G401.6 (cell line): ENCODE data around the gene PLAC9.

ENCODE experiments used
- FAIRE-seq: peaks from 2 replicates; lab custom pipeline; 2012; peaks lifted over from hg19 to GRCh38; lab: Jason Lieb, UNC

The PLAC9 gene

GRCh38 chr10:80160361-80161320, 28.1 kb downstream of the PLAC9 start:
- no peak for FAIRE-seq

DNA sequence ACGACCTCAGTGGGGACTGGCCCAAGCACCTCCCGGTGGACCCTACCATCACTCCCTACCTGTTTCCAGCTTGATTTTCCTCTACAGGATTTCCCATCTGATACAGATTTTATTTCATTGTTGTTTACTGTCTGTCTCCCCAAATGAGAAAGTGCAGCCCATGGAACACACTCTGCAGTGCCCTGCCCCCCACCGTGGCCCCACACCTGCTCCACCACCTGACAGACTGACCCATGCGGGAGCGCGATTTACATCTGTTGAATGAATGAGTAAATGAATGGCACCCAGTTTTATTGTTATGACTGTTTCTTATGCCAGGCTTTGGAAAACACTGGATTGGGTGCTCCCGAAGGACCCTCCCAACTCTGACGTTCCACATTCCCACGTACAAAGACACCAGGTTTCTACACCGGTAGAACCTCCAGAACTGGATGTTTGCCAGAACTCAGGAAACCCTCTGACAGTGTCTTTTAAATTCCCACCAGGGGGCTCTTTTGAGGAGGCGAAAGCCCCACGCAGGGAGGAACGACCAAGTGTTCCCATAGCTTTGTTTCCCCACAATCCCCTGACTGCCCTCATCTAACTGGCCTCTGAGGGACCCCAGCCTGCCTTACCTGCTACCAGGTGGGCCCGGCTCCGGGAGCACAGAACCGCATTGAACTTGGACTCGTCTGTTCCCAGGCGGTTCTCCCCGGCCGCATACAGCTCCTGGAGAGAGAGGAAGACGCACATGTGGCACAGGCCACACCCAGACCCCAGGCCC, 29.0 kb downstream of the PLAC9 start:
- no peak for FAIRE-seq

DNA sequence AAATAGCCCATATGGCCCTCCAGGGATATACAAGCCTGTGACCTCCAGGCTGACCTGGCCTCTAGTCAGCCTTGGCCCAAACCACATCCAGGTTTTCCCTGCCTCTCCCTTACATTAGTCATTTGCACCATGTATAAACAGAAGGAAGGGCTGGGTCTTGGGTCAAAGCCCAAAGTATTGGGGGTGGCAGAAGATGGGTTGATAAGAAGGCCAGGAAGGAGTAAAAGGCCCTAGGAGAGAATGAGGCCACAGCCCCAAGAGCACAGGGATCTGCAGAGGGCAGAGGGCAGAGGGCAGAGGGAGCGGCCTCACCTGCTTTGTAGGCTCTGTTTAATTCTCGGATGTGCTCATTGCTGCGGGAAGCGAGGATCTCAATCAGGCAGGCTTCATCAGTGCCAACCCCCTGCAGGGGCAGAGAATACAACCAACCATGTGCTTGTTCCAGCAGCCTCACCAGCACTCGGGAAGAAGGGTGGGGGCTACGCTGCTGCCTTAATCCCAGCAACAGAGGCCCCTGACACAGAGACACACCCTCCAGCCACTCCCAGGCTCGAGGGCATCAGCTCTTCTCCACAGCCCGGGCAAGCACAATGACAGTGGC, 31.3 kb downstream of the PLAC9 start:
- FAIRE-seq, result no peak

- FAIRE-seq, result no peak
These were observed 32.1 kb downstream of the PLAC9 start for GRCh38 chr10:80164596-80164995.

DNA sequence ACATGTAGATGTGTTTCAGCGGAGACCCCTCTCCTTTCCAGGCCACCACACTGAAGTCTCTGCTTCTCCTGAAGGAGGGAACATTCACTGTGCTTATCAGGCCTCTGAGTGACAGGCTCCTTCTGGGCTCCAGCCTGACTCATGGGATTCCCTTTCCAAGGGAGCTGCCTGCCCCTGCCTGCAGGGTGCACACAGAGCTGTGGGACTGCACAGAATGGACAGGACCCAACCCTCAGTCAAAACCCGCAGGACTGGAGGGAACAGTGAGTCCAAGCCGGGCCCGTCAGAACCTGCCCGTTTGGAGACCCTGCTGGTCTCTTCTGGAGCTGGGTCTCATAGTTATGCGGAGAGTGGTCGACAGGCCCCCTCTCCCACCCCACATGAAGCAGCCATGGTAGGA, 32.6 kb downstream of the PLAC9 start:
- no peak for FAIRE-seq

DNA sequence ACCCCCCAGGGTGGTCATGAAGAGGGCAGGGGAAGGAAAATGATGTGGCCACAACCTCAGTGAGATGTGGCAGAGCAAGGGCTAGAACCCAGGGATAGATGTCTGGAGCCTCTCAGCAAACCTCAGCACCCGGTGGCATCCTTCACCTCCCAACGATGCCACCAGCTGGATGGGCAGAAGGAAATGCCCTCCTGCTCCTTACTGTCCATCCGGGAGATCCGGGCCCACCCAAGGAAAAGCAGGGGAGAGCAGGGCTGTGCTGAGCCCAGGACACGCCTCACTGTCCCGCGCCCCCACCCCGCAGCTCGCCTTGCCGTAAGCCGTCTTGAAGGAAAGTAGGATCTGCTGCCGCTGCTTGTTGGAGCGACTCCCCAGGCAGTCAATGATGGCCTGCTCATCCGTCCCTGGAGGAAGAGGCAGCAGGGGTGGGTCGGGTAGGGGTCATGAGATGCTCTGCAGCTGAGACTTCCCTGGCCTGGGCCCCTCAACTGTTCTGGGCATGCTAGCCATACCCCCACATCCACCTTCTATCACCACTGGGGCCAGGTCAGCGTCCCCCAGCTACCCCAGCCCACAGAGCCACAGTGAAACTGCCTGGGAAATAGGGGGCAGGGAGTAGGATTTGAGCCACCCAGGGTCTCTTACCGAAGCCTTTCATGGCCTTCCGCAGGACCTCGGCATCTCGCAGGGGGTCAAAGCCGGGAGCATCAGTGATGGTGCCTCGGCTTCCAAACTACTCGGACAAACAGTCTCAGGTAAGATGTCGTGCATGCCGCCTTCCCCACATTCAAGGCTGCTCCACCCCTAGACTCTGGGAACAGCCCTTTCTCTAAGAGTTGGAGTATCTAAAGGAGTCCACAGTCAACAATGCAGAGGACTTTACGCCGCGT, 34.3 kb downstream of the PLAC9 start:
- no peak for FAIRE-seq

- no peak for FAIRE-seq
These were observed 35.1 kb downstream of the PLAC9 start for GRCh38 chr10:80167471-80168161.

DNA sequence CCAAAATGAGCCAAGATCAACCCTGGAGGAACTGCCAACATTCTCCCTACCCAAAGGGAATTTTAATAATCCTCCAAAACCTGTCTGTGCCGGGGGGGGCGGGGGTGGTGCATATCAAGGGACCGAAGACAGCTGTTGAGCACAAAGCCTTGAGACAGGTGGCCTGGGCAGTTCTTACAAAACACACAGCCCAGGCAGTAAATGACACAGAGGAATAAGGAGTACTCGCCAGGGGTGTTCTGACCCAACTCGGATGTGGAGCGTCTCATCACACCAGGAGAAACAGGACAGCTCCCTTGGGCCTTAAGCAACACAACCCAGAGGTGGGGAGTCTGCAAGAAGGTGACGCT, 35.6 kb downstream of the PLAC9 start:
- FAIRE-seq, result no peak

DNA sequence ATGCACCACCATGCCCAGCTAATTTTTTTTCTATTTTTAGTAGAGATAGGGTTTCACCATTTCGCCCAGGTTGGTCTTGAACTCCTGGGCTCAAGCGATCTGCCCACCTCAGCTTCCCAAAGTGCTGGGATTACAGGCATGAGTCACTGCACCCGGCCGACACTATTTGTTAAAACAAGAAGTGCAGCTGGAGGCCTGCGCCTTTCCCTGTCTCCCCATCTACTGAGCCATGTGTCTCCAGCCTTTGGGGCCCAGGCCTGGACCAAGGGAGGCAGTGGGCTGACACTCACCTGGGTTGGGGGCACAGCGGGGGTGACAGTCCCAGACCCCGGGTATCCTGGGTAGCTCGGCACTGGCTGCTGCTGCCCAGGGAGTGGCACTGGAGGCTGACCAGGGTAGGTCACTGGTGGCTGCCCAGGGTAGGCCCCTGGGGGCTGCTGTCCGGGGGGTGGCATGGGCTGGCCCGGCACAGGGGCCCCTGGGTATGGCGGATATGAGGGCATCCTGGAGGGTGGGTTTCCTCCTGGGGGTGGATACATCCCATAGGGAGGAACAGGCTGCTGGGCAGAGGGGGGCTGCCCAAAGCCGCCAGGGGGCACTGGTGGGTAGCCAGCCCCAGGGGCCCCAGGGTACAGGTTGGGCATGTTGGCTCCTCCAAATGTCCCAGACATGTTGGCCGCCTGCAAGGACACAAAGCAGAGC, 36.3 kb downstream of the PLAC9 start:
- FAIRE-seq, result no peak

DNA sequence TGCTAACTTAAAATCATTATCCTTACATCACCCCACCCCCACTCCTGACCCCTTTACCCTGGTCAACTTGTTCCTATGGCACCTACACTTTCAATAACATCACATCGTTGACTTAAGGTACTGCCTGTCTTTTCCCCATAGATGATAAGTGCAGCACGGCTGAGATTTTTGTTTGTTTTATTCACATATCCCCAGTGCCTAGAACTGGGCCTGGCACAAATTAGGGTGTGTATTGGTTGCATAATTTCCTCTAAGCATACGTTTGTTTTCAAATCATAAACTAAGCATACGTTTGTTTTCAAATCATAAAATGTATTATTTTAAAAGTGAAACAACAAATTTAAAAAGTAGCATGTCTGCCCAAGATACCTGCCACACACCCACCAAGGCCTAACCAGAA, 37.5 kb downstream of the PLAC9 start:
- no peak for FAIRE-seq

- FAIRE-seq, result no peak
These were observed 38.1 kb downstream of the PLAC9 start for GRCh38 chr10:80170641-80171040.

- FAIRE-seq, result no peak
These were observed 38.7 kb downstream of the PLAC9 start for GRCh38 chr10:80171248-80171660.

DNA sequence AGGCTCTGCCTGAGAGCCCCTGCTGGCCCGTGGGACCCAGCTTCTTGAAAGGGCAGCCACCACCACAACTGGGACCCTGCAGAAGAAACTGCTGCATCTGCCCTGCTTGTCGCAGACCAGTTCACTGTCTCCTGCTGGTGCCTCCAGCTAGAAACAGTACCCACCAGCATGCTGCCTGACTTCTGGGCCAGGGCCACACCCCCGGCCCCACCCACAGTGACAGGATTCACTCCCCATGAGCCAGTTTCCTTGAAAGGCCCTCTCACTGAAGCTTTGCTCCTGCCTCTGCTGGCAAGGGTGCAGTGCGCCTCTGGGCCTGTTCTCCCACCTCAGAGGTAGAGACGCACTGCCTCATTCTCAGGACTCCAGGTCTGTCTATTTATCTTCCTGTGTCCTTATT, 40.4 kb downstream of the PLAC9 start:
- no peak for FAIRE-seq

GRCh38 chr10:80173466-80173865, 40.9 kb downstream of the PLAC9 start:
- FAIRE-seq, result no peak

DNA sequence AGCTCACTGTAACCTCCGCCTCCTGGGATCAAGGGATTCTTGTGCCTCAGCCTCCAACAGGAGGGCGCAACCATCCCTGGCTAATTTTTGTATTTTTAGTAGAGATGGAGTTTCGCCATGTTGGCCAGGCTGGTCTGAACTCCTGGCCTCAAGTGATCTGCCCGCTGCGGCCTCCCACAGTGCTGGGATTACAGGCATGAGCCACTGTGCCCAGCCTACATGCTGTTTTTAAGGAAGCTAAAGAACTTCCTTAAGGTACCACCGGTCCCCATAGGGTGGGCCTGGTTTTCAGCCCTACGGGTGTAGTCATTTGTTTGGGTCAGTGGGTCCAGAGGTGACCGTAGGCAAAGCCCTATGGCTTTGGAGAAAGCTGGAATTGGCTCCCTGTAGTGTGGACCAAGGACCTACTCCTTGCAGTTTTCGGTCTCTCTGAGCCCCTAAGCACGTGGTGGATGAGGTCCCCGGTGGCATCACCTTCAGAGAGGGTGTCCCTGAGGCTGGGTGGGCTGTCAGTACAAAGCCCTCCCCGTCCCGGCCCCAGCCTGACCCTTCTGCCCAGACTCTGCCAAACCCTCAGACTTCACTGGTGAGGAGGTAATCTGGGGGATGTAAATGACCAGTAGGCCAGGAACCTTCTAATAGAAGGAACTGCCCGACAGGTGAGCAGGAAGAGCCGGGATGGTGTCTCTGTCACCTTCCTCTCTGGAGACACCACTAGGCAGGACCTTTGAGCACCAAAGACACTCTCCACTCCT, 42.3 kb downstream of the PLAC9 start:
- FAIRE-seq, result no peak

- no peak for FAIRE-seq
These were observed 44.0 kb downstream of the PLAC9 start for GRCh38 chr10:80176526-80176925.

DNA sequence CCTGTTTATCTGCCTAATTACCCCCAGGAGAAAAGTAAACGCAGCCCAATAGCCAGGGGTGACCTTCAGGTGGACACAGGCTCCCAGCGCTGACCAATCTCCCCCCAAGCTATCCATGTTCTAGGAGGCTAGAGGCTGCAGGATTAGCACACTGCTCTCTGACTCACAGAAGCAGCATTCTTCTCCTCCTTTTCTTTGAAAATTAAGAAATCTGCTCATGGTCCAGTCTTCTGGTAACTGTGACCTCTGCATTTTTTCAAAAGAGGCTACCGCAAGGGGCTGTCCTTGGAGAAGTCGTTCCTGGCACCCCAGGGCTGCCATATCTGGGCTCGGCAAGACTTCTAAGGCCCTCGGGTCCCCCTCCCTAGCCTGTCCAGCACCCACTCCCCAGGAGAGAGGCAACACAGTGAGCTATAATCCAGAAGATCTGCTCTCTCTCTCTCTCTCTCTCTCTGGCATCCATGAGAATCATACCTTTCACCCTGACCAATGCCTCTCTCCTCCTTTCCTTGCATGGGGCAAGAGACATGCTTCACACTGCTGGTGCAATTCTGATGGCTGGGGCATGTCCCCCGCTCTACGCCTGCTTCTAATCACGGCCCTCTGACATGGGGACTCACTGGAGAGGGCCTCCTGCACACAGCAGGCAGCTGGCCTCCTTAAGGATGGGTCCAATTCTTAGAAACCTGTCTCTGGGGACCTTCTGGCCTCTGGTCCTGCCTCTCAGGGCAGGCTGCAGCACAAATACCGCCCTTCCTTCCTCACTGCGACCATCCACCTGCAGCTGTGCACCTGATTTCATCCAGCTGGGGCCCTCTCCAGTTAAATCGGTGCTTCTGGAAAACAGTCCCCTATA, 45.5 kb downstream of the PLAC9 start:
- no peak for FAIRE-seq

GRCh38 chr10:80182986-80183385, 50.5 kb downstream of the PLAC9 start:
- FAIRE-seq, result no peak

GRCh38 chr10:80183436-80183835, 50.9 kb downstream of the PLAC9 start:
- FAIRE-seq, result no peak
